ENCODE measurements around the gene CMIP.

DNA sequence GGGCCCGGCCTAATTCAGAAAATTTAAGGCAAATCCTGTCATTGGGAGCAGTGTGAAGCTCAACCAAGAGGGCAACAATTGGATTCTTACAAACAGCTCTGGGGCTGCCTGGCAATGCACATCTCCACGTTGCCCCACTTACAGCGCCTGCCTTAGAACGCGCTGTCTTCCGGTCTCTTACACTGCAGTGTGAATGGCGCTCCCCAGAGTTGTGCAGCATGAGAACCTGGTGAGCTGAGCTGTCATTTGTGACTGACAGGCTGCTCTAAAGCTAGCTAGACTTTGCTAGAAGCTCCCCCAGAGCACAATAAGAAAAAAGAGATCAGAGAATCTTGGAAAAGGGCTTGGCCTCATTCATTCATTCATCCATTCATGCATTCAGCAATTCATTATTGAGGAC lies 270.0 kb downstream of the CMIP start:
- TF ChIP-seq POLR2A (IDR thresholded peaks at IDR 0.05) (no peak), POLR2AphosphoS5 (IDR thresholded peaks at IDR 0.05) (no peak)
- TF ChIP-seq, protein P1, sequence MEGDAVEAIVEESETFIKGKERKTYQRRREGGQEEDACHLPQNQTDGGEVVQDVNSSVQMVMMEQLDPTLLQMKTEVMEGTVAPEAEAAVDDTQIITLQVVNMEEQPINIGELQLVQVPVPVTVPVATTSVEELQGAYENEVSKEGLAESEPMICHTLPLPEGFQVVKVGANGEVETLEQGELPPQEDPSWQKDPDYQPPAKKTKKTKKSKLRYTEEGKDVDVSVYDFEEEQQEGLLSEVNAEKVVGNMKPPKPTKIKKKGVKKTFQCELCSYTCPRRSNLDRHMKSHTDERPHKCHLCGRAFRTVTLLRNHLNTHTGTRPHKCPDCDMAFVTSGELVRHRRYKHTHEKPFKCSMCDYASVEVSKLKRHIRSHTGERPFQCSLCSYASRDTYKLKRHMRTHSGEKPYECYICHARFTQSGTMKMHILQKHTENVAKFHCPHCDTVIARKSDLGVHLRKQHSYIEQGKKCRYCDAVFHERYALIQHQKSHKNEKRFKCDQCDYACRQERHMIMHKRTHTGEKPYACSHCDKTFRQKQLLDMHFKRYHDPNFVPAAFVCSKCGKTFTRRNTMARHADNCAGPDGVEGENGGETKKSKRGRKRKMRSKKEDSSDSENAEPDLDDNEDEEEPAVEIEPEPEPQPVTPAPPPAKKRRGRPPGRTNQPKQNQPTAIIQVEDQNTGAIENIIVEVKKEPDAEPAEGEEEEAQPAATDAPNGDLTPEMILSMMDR (IDR thresholded peaks at IDR 0.05) = no peak
